C4-2B (cell line): ENCODE data around the gene FSTL5.

Source experiments
- CTCF ChIP-seq: fragments of 450-650 bp; conservative IDR thresholded peaks from 2 replicates; pipeline ENCODE4 v1.5.1; 2017; ENCODE audit warnings: mild to moderate bottlenecking
- ZFX ChIP-seq: fragments of 450-650 bp; IDR thresholded peaks from 2 replicates; pipeline ENCODE4 v1.6.1; 2017

GRCh38 chr4:161457906-161458305 is 705.9 kb downstream of the FSTL5 start:
- TF ChIP-seq CTCF = no peak
- TF ChIP-seq ZFX = no peak
